GM19240 (cell line): Measurements from ENCODE around the gene ZNF576.
"Not testable (repeated sequence)": the region's sequence is repeated elsewhere in the genome, so short reads cannot be mapped to it uniquely, and the experiment has no call there.

Experiments
- DNase-seq: peaks from one replicate; pipeline ENCODE4 v3.0.0; 2011; ENCODE audit warnings: low spot score; ENCODE audit not compliant: insufficient read length

The ZNF576 gene

DNA sequence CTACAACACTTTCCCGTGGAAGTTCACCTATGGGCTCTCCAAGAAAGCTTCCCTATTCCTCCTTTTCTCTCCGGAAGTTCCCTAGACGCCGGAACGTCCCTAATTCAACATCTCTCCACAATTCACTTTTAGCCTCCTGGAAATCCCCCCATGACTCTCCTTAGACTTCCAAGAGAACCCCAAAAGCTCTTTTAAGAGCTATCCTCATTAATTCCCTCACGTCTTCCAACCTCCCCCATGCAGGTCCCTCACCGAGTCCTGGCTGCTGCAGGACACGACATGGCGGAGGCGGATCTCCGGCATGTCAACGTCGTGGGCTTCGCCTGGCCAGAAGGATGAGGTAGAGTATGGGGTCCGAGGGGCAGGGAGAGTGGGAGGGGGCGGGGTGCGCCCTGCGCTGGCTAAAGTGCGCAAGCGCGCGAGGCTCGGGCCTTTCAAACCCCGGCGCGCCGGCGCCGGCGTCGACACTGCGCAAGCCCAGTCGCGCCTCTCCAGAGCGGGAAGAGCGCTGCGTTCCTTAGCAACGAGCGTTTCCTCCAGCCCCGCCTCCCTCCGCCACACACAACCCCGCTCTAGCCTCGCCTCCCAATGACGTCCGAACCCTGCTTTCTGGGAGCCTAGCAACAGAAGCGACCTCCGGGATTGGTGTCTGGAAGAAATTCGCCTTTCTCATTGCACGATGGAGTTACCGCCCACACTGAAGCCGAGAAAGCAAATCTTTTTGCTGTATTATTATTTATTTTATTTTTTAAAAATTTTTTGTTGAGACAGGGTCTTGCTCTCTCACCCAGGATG is 21.0 kb upstream of the ZNF576 start, which contains the start of the genes PINLYP and XRCC1:
Gene PINLYP, plus strand, starts transcription at position 646 of the 795 bp plus-strand sequence. CDS start 1,391 bp downstream, outside the sequence.
Gene XRCC1, minus strand, starts transcription at position 372 of the 795 bp plus-strand sequence. Its CDS starts 69 bp downstream, at position 303.
- peak; percentile 93 for DNase-seq

- DNase-seq: no peak
Measured at GRCh38 chr19:43575955-43576878, 20.2 kb upstream of the ZNF576 start.

- no peak for DNase-seq
Measured at GRCh38 chr19:43578787-43579186, 17.6 kb upstream of the ZNF576 start.

- DNase-seq: no peak
Measured at GRCh38 chr19:43581467-43581866, 14.9 kb upstream of the ZNF576 start.

DNA sequence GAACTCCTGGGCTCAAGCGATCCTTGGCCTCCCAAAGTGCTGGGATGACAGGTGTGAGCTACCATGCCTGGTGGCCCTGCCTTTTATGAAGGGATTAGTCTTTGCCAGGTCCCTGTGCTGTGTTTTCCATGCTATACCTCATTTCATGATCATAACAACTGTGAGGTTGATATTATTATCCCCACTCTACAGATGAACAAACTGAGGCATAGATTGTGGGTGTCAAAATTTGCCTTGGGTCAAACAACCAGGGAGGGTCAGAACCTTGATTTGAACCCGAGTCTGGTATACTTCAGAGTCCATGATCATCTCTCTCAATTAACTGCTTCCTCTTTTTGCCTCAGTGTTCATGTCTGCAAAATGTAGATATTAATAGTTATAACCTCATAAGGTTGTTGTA is 13.9 kb upstream of the ZNF576 start:
- DNase-seq: no peak

- no peak for DNase-seq
Measured at GRCh38 chr19:43584484-43584883, 11.9 kb upstream of the ZNF576 start.

- DNase-seq: no peak
Measured at GRCh38 chr19:43586346-43586745, 10.0 kb upstream of the ZNF576 start.

DNA sequence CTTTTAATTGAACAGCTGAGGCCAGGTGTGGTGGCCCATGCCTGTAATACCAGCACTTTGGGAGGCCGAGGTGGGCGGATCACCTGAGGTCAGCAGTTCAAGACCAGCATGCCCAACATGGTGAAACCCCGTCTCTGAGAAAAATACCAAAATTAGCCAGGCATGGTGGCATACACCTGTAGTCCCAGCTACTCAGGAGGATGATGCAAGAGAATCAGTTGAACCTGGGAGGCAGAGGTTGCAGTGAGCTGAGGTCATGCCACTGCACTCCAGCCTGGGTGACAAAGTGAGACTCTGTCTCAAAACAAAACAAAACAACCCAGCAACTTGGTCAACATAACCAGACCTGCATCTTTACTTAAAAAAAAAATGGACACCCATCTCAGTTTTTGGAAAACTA is 9.4 kb upstream of the ZNF576 start:
- not testable (repeated sequence) for DNase-seq

GRCh38 chr19:43589277-43589676 is 7.1 kb upstream of the ZNF576 start:
- DNase-seq: no peak

GRCh38 chr19:43589678-43590077 is 6.7 kb upstream of the ZNF576 start:
- no peak for DNase-seq

GRCh38 chr19:43591904-43592772 is 4.3 kb upstream of the ZNF576 start:
- DNase-seq: no peak

DNA sequence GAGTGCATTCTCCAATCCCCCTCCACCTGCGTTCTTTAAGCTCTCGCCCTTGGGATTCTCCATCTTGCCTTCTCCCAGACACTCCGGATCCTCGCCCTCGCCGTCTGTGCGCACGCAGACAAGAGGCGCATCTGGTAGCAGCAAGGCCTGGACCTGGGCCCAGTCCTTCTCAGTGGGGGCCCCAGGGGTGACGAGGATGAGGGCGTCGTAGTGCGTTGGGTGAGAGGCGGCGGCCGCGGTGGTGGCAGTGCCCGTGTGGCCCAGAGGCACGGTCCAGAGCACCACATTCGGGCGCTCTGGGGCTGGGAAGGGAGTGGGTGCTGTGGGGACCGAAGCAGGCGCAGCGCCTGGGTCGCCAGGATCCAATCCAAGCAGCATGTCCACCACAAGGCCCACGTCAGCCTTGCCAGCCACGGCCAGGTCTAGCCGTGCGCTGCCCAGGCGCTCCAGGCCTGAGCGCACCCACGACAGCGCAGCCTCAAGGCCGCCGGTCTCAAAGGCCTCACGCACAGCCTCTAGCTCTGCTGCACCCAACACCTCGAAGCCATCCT is 3.5 kb upstream of the ZNF576 start:
- DNase-seq: no peak

DNA sequence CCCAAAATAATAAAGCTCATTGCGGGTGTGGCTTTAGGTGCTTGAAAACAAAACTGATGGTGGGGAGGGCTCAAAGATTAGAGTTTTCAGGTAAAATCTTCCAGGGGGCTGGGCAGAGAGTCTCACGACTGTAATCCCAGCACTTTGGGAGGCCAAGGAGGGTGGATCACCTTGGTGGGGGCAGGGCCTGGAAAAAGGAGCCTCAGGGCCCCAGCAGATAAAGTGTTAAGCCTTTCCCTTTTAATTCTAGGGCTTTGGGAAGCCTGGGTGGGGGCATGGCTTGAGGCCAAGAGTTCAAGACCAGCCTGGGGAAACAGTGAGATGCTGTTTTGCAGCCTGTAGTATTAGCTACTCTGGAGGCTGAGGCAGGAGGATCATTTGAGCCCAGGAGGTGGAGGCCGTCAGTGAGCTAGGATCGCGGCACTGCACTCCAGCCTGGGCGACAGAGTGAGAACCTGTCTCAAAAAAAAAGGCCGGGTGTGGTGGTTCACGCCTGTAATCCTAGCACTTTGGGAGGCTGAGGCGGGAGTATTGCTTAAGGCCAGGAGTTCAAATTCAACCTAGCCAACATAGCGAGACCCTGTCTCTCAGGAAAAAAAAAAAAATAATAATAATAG is 2.2 kb upstream of the ZNF576 start:
- DNase-seq: no peak

DNA sequence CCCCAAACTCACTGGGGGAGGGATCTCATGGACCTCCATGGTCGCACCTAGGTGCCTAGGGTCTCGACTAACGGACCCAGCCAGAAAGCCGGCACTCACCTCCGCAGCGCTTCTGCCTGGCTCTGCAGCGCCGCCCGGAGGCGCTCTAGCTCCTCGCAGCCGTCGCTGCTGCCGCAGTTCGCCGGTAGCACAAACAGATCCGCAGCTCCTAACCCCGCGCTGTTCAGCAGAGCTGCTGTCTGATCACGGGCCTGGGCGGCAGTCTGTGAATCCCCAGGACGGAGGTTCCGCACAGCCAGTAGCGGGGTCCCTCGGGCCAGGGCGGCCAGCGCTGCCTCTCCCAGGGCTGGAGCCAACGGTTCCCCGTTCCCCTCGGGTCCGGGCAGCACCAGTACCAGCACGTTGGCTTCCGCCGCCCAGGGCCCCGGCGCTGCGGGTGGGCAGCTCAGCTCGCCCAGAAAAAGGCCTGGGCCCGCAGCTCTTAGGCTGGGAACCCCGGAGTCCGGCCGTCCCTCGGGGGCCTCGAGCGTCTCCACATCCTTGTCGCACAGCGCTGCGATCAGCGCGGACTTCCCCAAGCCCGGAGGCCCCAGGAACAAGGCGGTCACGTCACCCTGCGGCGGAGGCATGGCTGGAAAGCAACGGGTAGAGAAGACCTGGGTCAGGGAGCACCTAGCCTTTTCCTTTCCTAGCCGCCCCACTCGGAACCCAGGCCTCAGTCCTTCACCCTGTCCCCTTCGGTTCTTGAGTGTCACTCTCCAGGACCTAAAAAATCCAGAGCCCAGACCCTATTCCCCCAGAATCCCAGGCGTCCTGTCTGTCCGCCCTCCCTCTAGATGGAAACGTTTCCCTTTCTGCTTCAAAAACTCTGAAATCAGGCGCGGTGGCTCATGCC is 1.4 kb upstream of the ZNF576 start:
- DNase-seq: peak; percentile 56

GRCh38 chr19:43595605-43595998 is 793 bp upstream of the ZNF576 start:
- DNase-seq: no peak

GRCh38 chr19:43596842-43597461 is 557 bp downstream of the ZNF576 start:
- no peak for DNase-seq

GRCh38 chr19:43597876-43598275 is 1.5 kb downstream of the ZNF576 start:
- DNase-seq: no peak

- no peak for DNase-seq
Measured at GRCh38 chr19:43598445-43599240, 2.2 kb downstream of the ZNF576 start.
